Hepatocyte (in vitro differentiated cells): ENCODE measurements around the gene ZNF107. TPM values are rescaled to one million over a fixed set of nuclear protein-coding genes. Genes with fewer than 3 reads are reported as not detected.

ENCODE experiments used
- DNase-seq: peaks from one replicate; pipeline ENCODE4 v3.0.0-alpha.2; 2016; ENCODE audit warnings: low spot score
- H2AFZ ChIP-seq: fragments of 200-600 bp; sonication (generic); 2 replicates; pipeline ENCODE4 v1.6.0; 2016; ENCODE audit warnings: antibody characterized with exemption, mild to moderate bottlenecking
- H3K27ac ChIP-seq: fragments of 200-600 bp; sonication (generic); 2 replicates; pipeline ENCODE4 v1.5.1; 2016; ENCODE audit warnings: mild to moderate bottlenecking
- H3K27me3 ChIP-seq: fragments of 200-600 bp; sonication (generic); 2 replicates; pipeline ENCODE4 v1.6.1; 2016
- H3K36me3 ChIP-seq: fragments of 200-600 bp; sonication (generic); replicated peaks from 2 replicates; pipeline ENCODE4 v1.5.1; 2016; ENCODE audit warnings: low read depth; ENCODE audit not compliant: insufficient read depth
- H3K4me1 ChIP-seq: fragments of 200-600 bp; sonication (generic); 2 replicates; pipeline ENCODE4 v1.5.1; 2016; ENCODE audit warnings: mild to moderate bottlenecking, moderate library complexity; ENCODE audit not compliant: insufficient read depth
- H3K4me2 ChIP-seq: fragments of 200-600 bp; sonication (generic); 2 replicates; pipeline ENCODE4 v1.6.0; 2016
- H3K4me3 ChIP-seq: fragments of 200-600 bp; sonication (generic); 2 replicates; pipeline ENCODE4 v1.5.1; 2016; ENCODE audit warnings: mild to moderate bottlenecking
- H3K79me2 ChIP-seq: fragments of 200-600 bp; sonication (generic); 2 replicates; pipeline ENCODE4 v1.6.0; 2017; ENCODE audit warnings: mild to moderate bottlenecking
- H3K9me2 ChIP-seq: fragments of 200-600 bp; sonication (generic); replicated peaks from 2 replicates; pipeline ENCODE4 v1.6.0; 2017; ENCODE audit warnings: mild to moderate bottlenecking; ENCODE audit not compliant: insufficient read depth
- H3K9me3 ChIP-seq: fragments of 200-600 bp; sonication (generic); 2 replicates; pipeline ENCODE4 v1.5.1; 2016; ENCODE audit warnings: low read depth, mild to moderate bottlenecking
- H4K20me1 ChIP-seq: fragments of 200-600 bp; sonication (generic); 2 replicates; pipeline ENCODE4 v1.6.0; 2016; ENCODE audit warnings: mild to moderate bottlenecking; ENCODE audit not compliant: insufficient read depth, poor library complexity, severe bottlenecking
- EZH2 ChIP-seq: fragments of 200-600 bp; sonication (generic); IDR thresholded peaks from 2 replicates; pipeline ENCODE4 v1.6.1; 2016; ENCODE audit warnings: antibody characterized with exemption, mild to moderate bottlenecking, borderline replicate concordance
- EZH2phosphoT487 ChIP-seq: fragments of 200-600 bp; sonication (generic); IDR thresholded peaks from one replicate; pipeline ENCODE4 v1.6.1; 2018; ENCODE audit warnings: antibody characterized with exemption, mild to moderate bottlenecking, low read depth, moderate library complexity; ENCODE audit not compliant: unreplicated experiment, severe bottlenecking
- WGBS: methylation state at CpG from one replicate; pipeline ENCODE4 v1.1.6; 2016; ENCODE audit warnings: low lambda C conversion rate; ENCODE audit errors: missing lambda C conversion rate; 5-methylcytosine and 5-hydroxymethylcytosine counted together
- microRNA-seq: library from miRNA; unstranded; fragments of <30 nt; microRNA quantifications from one replicate; pipeline ENCODE4, GENCODE V29; 2017
- polyA plus RNA-seq: library from polyadenylated mRNA; unstranded; fragments of >200 nt; fragmentation: Nextera tagmentation; extraction: Ambion mirVana; gene quantifications from 2 replicates; pipeline ENCODE4 v1.2.1, GENCODE V29; 2016
- small RNA-seq: library from RNA; depleted of rRNA; stranded (forward); fragments of <200 nt; gene quantifications from one replicate; pipeline ENCODE3, GENCODE V24; 2014
- total RNA-seq: library from RNA; depleted of rRNA; stranded (reverse); fragments of >200 nt; gene quantifications from 2 replicates; pipeline ENCODE4 v1.2.3, GENCODE V29; 2014
- TF ChIP-seq, protein P1 (sequence below): fragments of 200-600 bp; sonication (generic); IDR thresholded peaks from 2 replicates; pipeline ENCODE4 v1.5.1; 2016; ENCODE audit warnings: antibody characterized with exemption, mild to moderate bottlenecking; ENCODE audit not compliant: poor library complexity

The ZNF107 gene
- total and polyA plus RNA-seq, 2 experiments from 2014 or later = 0.63 to 2.2 TPM

DNA sequence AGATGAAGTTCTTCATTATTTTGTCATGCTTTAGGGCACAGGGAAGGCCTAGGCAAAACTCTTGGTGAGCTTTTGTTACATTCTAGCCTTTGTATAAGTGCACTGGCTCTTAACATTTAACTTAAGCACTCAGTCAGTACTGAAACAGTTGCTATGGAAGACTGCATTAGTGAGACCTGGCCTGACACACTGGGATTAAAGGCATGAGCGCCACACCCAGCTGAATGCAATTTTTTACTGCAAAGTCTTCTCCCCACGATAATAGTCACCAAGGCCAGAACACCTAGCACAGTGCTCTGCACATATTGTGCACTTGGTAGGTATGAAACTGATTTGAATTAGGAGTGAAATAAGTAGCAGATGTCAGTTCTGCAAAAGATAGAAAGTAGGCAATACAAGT, 87.1 kb downstream of the ZNF107 start:
- Histone ChIP-seq H4K20me1 (no peaks in the 10 kb centered on the region), H2AFZ (no peak overlapping the region), H3K4me2 (no peak overlapping the region), H3K4me1 (no peaks in the 10 kb centered on the region), H3K79me2 (no peaks in the 10 kb centered on the region), H3K9me3 (no peaks in the 10 kb centered on the region), H3K9me2 (no peaks in the 10 kb centered on the region), H3K4me3 (no peak overlapping the region), H3K27ac (no peak overlapping the region), H3K36me3 (no peaks in the 10 kb centered on the region), H3K27me3 (no peaks in the 10 kb centered on the region)
- DNase-seq = no peak
- TF ChIP-seq EZH2phosphoT487 (no peak), EZH2 (no peak)
- TF ChIP-seq, protein P1, sequence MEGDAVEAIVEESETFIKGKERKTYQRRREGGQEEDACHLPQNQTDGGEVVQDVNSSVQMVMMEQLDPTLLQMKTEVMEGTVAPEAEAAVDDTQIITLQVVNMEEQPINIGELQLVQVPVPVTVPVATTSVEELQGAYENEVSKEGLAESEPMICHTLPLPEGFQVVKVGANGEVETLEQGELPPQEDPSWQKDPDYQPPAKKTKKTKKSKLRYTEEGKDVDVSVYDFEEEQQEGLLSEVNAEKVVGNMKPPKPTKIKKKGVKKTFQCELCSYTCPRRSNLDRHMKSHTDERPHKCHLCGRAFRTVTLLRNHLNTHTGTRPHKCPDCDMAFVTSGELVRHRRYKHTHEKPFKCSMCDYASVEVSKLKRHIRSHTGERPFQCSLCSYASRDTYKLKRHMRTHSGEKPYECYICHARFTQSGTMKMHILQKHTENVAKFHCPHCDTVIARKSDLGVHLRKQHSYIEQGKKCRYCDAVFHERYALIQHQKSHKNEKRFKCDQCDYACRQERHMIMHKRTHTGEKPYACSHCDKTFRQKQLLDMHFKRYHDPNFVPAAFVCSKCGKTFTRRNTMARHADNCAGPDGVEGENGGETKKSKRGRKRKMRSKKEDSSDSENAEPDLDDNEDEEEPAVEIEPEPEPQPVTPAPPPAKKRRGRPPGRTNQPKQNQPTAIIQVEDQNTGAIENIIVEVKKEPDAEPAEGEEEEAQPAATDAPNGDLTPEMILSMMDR = no peak
- WGBS = 38% methylated on average over 2 of the region's 2 CpGs

- no peaks in the 10 kb centered on the region for H3K9me2 ChIP-seq
- no peak overlapping the region for H3K4me3 ChIP-seq
- H3K27me3 ChIP-seq = no peaks in the 10 kb centered on the region
- 74% methylated on average over 3 of the region's 3 CpGs for WGBS
- no peak overlapping the region for H3K27ac ChIP-seq
- H3K4me2 ChIP-seq = no peak overlapping the region
- TF ChIP-seq EZH2 (no peak), EZH2phosphoT487 (no peak)
- TF ChIP-seq, protein P1 = no peak
- H3K9me3 ChIP-seq = no peaks in the 10 kb centered on the region
- no peak for DNase-seq
- no peak overlapping the region for H2AFZ ChIP-seq
- H3K36me3 ChIP-seq = no peaks in the 10 kb centered on the region
- H3K79me2 ChIP-seq = no peaks in the 10 kb centered on the region
- no peaks in the 10 kb centered on the region for H3K4me1 ChIP-seq
- H4K20me1 ChIP-seq = no peaks in the 10 kb centered on the region
These were observed 89.9 kb downstream of the ZNF107 start for GRCh38 chr7:64755865-64756264.

GRCh38 chr7:64758151-64758550, 92.2 kb downstream of the ZNF107 start:
- no peaks in the 10 kb centered on the region for H3K36me3 ChIP-seq
- no peaks in the 10 kb centered on the region for H3K27me3 ChIP-seq
- H3K4me3 ChIP-seq = no peak overlapping the region
- no peaks in the 10 kb centered on the region for H3K79me2 ChIP-seq
- no peaks in the 10 kb centered on the region for H3K9me2 ChIP-seq
- no peak overlapping the region for H2AFZ ChIP-seq
- H3K4me1 ChIP-seq = no peaks in the 10 kb centered on the region
- no peaks in the 10 kb centered on the region for H3K9me3 ChIP-seq
- H3K27ac ChIP-seq = no peak overlapping the region
- no peaks in the 10 kb centered on the region for H4K20me1 ChIP-seq
- H3K4me2 ChIP-seq = no peak overlapping the region
- 59% methylated on average over 3 of the region's 3 CpGs for WGBS
- DNase-seq = no peak
- TF ChIP-seq EZH2 (no peak), EZH2phosphoT487 (no peak)
- TF ChIP-seq, protein P1 = no peak

Small RNA genes lying within 50 kb of the gene (microRNA-seq; reads per million reads assigned to microRNA genes)
- gene MIR6839 = not detected

Small RNA genes lying within 50 kb of the gene (small RNA-seq; reads per million reads assigned to genes)
- not detected for gene MIR6839

Other genes starting within 250 kb of the ZNF107 start
- gene ZNF680, start 103.1 kb upstream of the ZNF107 start, total RNA-seq = not detected in 2 replicates
- gene ZNF680, start 103.1 kb upstream of the ZNF107 start, polyA plus RNA-seq = not detected in 2 replicates
- gene ZNF138, start 128.3 kb downstream of the ZNF107 start, total RNA-seq = 9.6 and 10.4 TPM in 2 replicates
- 3.8 and 5.3 TPM in 2 replicates for gene ZNF138, start 128.3 kb downstream of the ZNF107 start, polyA plus RNA-seq
- gene ZNF273, start 237.1 kb downstream of the ZNF107 start, total RNA-seq = 4.9 and 8.4 TPM in 2 replicates
- 3.2 and 4.1 TPM in 2 replicates for gene ZNF273, start 237.1 kb downstream of the ZNF107 start, polyA plus RNA-seq